ENCODE results near the gene ADCY2.

DNA sequence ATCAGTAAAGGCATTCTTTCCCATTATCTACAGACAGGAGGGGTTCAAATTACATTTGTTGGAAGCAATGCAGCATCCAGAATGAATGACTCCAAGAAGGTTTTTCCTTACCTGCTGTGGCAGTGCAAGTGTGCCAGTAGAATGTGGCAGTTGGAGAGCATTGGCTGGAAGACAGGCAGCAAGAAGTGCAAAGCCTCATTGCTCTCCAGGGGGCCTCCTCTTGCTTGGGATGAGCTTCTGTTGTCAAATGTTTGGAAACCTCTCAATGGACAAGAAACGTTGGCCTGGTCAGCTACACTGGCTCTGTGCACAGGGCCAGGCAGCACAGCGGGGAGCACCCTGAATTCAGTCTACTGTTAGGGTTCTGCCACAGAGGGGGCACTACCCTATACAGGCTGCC lies 226.6 kb downstream of the ADCY2 start:
- TF ChIP-seq, protein P1, sequence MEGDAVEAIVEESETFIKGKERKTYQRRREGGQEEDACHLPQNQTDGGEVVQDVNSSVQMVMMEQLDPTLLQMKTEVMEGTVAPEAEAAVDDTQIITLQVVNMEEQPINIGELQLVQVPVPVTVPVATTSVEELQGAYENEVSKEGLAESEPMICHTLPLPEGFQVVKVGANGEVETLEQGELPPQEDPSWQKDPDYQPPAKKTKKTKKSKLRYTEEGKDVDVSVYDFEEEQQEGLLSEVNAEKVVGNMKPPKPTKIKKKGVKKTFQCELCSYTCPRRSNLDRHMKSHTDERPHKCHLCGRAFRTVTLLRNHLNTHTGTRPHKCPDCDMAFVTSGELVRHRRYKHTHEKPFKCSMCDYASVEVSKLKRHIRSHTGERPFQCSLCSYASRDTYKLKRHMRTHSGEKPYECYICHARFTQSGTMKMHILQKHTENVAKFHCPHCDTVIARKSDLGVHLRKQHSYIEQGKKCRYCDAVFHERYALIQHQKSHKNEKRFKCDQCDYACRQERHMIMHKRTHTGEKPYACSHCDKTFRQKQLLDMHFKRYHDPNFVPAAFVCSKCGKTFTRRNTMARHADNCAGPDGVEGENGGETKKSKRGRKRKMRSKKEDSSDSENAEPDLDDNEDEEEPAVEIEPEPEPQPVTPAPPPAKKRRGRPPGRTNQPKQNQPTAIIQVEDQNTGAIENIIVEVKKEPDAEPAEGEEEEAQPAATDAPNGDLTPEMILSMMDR (IDR thresholded peaks at IDR 0.05): no peak
- TF ChIP-seq POLR2A (IDR thresholded peaks at IDR 0.05): no peak

Measured in prostate gland (tissue), 2 donors.